Neural cell (in vitro differentiated cells): ENCODE measurements around the gene MUC15.

ENCODE experiments used
- MXI1 ChIP-seq: fragments of 450-650 bp; conservative IDR thresholded peaks from 2 replicates; pipeline ENCODE4 v1.6.1; 2014; ENCODE audit warnings: antibody characterized with exemption, mild to moderate bottlenecking; ENCODE audit not compliant: poor library complexity, severe bottlenecking
- RAD21 ChIP-seq: fragments of 450-650 bp; conservative IDR thresholded peaks from 2 replicates; pipeline ENCODE4 v1.6.1; 2014; ENCODE audit warnings: antibody characterized with exemption, mild to moderate bottlenecking, moderate library complexity
- TF ChIP-seq, protein P1 (sequence below): fragments of 450-650 bp; IDR thresholded peaks from 2 replicates; pipeline ENCODE4 v1.5.1; 2014; ENCODE audit warnings: antibody characterized with exemption, mild to moderate bottlenecking, moderate library complexity; ENCODE audit not compliant: poor library complexity, severe bottlenecking

GRCh38 chr11:26572770-26573402 lies 823 bp upstream of the MUC15 start:
- TF ChIP-seq, protein P1, sequence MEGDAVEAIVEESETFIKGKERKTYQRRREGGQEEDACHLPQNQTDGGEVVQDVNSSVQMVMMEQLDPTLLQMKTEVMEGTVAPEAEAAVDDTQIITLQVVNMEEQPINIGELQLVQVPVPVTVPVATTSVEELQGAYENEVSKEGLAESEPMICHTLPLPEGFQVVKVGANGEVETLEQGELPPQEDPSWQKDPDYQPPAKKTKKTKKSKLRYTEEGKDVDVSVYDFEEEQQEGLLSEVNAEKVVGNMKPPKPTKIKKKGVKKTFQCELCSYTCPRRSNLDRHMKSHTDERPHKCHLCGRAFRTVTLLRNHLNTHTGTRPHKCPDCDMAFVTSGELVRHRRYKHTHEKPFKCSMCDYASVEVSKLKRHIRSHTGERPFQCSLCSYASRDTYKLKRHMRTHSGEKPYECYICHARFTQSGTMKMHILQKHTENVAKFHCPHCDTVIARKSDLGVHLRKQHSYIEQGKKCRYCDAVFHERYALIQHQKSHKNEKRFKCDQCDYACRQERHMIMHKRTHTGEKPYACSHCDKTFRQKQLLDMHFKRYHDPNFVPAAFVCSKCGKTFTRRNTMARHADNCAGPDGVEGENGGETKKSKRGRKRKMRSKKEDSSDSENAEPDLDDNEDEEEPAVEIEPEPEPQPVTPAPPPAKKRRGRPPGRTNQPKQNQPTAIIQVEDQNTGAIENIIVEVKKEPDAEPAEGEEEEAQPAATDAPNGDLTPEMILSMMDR = no peak
- TF ChIP-seq MXI1 (no peak), RAD21 (no peak)
